LNCaP clone FGC (cell line): ENCODE results near the gene CRACR2A.

Experiments used
- DNase-seq: peaks from one replicate; pipeline ENCODE4 v3.0.0-alpha.2; 2011; ENCODE audit warnings: low read depth
- H3K4me3 ChIP-seq: 2 replicates; pipeline ENCODE4 v1.5.1; 2011; ENCODE audit warnings: mild to moderate bottlenecking, low read depth, low read length, control low read depth
- TF ChIP-seq, protein P1 (sequence below): IDR thresholded peaks from 2 replicates; pipeline ENCODE4 v1.5.1; 2012; ENCODE audit warnings: mild to moderate bottlenecking; ENCODE audit not compliant: control insufficient read depth, insufficient read depth; ENCODE audit errors: extremely low read depth

CRACR2A gene

DNA sequence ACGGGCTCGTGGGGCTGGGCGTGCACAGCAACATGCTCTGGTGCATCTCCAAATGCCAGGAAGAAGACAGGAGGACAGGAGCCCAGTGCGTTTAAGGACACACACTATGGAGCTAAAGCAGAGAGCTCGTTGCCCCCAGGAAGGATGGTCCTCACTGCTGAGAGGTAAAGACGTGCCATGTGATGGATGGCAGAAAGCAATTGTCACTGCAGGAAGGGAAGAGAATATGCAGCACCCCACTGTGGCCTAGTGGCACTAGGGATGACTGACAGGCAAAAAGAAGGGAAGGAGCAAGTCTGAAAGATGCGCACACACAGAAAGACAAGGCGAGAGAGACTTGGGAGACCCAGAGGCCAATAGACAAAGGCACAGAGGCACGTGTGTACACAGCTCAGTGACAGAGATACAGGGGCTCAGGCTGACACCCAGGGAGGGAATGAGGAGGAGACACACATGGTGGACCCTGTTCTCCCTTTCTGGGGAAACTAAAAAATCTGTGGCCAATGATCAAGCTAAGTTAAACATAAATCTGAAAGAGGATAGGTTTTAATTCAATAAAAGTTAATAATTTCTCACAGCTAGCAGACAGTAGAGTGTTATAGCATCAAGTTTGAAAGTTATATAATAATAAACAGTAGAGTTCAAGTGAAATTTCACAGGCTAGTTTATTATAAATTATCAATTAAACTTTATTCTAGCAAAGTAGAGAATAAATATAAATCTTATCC, 78.8 kb downstream of the CRACR2A start:
- TF ChIP-seq, protein P1, sequence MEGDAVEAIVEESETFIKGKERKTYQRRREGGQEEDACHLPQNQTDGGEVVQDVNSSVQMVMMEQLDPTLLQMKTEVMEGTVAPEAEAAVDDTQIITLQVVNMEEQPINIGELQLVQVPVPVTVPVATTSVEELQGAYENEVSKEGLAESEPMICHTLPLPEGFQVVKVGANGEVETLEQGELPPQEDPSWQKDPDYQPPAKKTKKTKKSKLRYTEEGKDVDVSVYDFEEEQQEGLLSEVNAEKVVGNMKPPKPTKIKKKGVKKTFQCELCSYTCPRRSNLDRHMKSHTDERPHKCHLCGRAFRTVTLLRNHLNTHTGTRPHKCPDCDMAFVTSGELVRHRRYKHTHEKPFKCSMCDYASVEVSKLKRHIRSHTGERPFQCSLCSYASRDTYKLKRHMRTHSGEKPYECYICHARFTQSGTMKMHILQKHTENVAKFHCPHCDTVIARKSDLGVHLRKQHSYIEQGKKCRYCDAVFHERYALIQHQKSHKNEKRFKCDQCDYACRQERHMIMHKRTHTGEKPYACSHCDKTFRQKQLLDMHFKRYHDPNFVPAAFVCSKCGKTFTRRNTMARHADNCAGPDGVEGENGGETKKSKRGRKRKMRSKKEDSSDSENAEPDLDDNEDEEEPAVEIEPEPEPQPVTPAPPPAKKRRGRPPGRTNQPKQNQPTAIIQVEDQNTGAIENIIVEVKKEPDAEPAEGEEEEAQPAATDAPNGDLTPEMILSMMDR, result no peak
- H3K4me3 ChIP-seq, result no peak overlapping the region
- DNase-seq, result no peak

GRCh38 chr12:3672113-3672509, 80.8 kb downstream of the CRACR2A start:
- no peak for DNase-seq
- TF ChIP-seq, protein P1, result no peak
- H3K4me3 ChIP-seq, result no peak overlapping the region

GRCh38 chr12:3671330-3672112, 81.4 kb downstream of the CRACR2A start:
- TF ChIP-seq, protein P1, result no peak
- no peak overlapping the region for H3K4me3 ChIP-seq
- no peak for DNase-seq

DNA sequence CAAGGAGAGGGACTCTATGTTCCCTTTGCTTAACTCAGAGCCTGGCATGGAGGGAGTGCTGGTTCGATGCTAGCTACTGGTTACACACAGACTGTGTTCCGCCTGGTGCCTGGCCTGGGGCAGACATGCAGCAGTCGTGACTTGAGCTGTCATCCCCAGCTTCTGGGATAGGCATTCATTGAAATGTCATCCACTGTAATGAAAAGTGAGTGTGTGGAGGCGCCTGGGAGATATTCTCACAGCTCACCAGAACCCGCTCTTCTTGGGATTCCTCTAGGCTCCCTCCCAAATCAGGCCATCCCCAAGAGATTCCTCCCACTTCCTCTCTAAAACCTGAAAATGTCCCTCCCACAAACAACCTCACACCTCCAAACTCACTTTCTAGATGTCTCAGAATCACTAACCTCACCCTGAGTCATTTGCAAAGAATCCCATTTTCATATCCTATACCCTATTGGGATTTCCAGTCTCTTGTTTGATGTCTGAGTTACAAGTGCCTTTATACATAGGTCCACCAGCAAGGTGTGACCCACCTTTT, 82.8 kb downstream of the CRACR2A start:
- H3K4me3 ChIP-seq, result no peak overlapping the region
- DNase-seq, result no peak
- TF ChIP-seq, protein P1, result no peak

- no peak overlapping the region for H3K4me3 ChIP-seq
- DNase-seq, result no peak
- TF ChIP-seq, protein P1, result no peak
Measured at GRCh38 chr12:3669594-3669993, 83.3 kb downstream of the CRACR2A start.

- no peak overlapping the region for H3K4me3 ChIP-seq
- TF ChIP-seq, protein P1, result no peak
- DNase-seq, result no peak
Measured at GRCh38 chr12:3668479-3669165, 84.3 kb downstream of the CRACR2A start.
